T-helper 17 cell (primary cell): ENCODE results near the gene USB1. TPM values are rescaled to one million over a fixed set of nuclear protein-coding genes. Genes with fewer than 3 reads are reported as not detected.
"Not testable (repeated sequence)": the region's sequence is repeated elsewhere in the genome, so short reads cannot be mapped to it uniquely, and the experiment has no call there.

Source experiments
- ATAC-seq: fragments of 150-1000 bp; cut with Tn5 transposase; 2 replicates; pipeline ENCODE4 v1.10.0; 2021; ENCODE audit warnings: mild to moderate bottlenecking, moderate library complexity
- DNase-seq, 3 donors: peaks; one replicate each; pipeline versions ENCODE4 v3.0.0 to v3.0.0-alpha.2; 2020 to 2021
- H3K9me3 ChIP-seq: one replicate; pipeline ENCODE4 v1.7.0; 2013; ENCODE audit warnings: low read length, mild to moderate bottlenecking; ENCODE audit not compliant: control insufficient read depth, poor library complexity, severe bottlenecking
- H3K27ac Mint-ChIP-seq: one replicate; pipeline ENCODE4 v1.8.0; 2022; ENCODE audit warnings: mild to moderate bottlenecking, moderate library complexity, mixed read lengths
- H3K27me3 Mint-ChIP-seq: one replicate; pipeline ENCODE4 v1.8.0; 2022; ENCODE audit warnings: mixed read lengths
- H3K36me3 Mint-ChIP-seq: one replicate; pipeline ENCODE4 v1.8.0; 2022; ENCODE audit warnings: low read depth, mixed read lengths
- H3K4me1 Mint-ChIP-seq: one replicate; pipeline ENCODE4 v1.8.0; 2022; ENCODE audit warnings: mild to moderate bottlenecking, mixed read lengths
- H3K4me3 Mint-ChIP-seq: one replicate; pipeline ENCODE4 v1.8.0; 2022; ENCODE audit warnings: mild to moderate bottlenecking, moderate library complexity, mixed read lengths
- total RNA-seq, 4 donors: library from RNA in 2 of 4; stranded (reverse) in 2 of 4; gene quantifications; one replicate each; pipeline ENCODE4 v1.2.3 and lab custom pipeline; 2022 to 2026

USB1 gene
- total RNA-seq, 2 donors from 2014 or later, result 34.1 to 35.7 TPM

GRCh38 chr16:58001781-58002415, 691 bp downstream of the USB1 start:
- DNase-seq (no peak), ATAC-seq (no peak)
- H3K4me1 Mint-ChIP-seq, result peaks cover 47% of the 10 kb centered on the region
- H3K36me3 Mint-ChIP-seq, result peaks cover 3% of the 10 kb centered on the region
- H3K9me3 ChIP-seq, result no peaks in the 10 kb centered on the region
- peak overlapping the region; percentile 77 for H3K27ac Mint-ChIP-seq
- H3K4me3 Mint-ChIP-seq, result peak overlapping the region; percentile 94
- no peaks in the 10 kb centered on the region for H3K27me3 Mint-ChIP-seq

- no peak overlapping the region for H3K27ac Mint-ChIP-seq
- peaks cover 3% of the 10 kb centered on the region for H3K36me3 Mint-ChIP-seq
- H3K9me3 ChIP-seq, result no peaks in the 10 kb centered on the region
- H3K4me1 Mint-ChIP-seq, result peaks cover 43% of the 10 kb centered on the region
- peak overlapping the region; percentile 31 for H3K4me3 Mint-ChIP-seq
- no peaks in the 10 kb centered on the region for H3K27me3 Mint-ChIP-seq
- DNase-seq, result no peak
- ATAC-seq, result no peak
Observed at GRCh38 chr16:58002416-58002800, 1.2 kb downstream of the USB1 start.

GRCh38 chr16:58002936-58003335, 1.7 kb downstream of the USB1 start:
- DNase-seq (no peak), ATAC-seq (no peak)
- Mint-ChIP-seq H3K27ac (no peak overlapping the region), H3K4me3 (no peak overlapping the region), H3K27me3 (no peaks in the 10 kb centered on the region), H3K36me3 (peaks cover 3% of the 10 kb centered on the region), H3K4me1 (peaks cover 40% of the 10 kb centered on the region)
- H3K9me3 ChIP-seq, result no peaks in the 10 kb centered on the region

DNA sequence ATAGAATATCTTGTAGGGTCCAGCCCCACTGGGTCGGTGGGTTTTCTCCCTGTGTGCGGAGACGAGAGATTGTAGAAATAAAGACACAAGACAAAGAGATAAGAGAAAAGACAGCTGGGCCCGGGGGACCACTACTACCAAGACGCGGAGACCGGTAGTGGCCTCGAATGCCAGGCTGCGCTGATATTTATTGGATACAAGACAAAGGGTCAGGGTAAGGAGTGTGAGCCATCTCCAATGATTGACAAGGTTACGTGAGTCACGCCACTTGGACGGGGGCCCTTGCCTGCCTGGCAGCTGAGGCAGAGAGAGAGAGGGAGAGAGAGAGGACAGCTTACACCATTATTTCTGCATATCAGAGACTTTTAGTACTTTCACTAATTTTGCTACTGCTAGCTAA, 3.5 kb downstream of the USB1 start:
- not testable (repeated sequence) for H3K36me3 Mint-ChIP-seq, H3K27me3 Mint-ChIP-seq, DNase-seq, ATAC-seq, H3K9me3 ChIP-seq, H3K27ac Mint-ChIP-seq, H3K4me3 Mint-ChIP-seq
- peaks cover 25% of the 10 kb centered on the region for H3K4me1 Mint-ChIP-seq

DNA sequence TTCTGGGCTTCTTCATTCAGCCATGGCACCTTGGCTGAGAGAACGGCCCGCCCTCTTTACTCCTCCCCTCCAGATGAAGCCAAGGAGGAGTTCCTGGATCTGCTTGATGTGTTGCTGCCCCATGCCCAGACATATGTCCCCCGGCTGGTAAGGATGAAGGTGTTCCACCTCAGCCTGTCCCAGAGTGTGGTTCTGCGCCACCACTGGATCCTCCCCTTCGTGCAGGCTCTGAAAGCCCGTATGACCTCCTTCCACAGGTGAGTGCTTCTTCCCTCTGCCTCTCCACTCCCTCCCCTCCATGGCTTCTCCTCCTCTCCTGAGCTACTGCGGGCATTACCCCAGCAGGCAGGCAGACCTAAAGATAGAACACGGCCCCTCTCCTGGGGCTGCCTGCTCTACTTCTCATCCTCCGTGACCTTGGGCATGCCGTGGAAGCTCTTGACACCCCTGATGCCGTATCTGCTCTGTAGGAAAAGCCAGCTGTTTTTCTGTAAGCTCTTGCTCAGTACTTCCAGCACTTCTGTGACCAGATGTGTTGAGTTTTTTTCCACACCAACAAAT, 8.7 kb downstream of the USB1 start:
- Mint-ChIP-seq H3K27me3 (no peaks in the 10 kb centered on the region), H3K27ac (peak overlapping the region; percentile 19), H3K4me3 (no peak overlapping the region), H3K4me1 (peaks cover 2% of the 10 kb centered on the region), H3K36me3 (peaks cover 2% of the 10 kb centered on the region)
- no peak for DNase-seq
- H3K9me3 ChIP-seq, result no peaks in the 10 kb centered on the region
- no peak for ATAC-seq

DNA sequence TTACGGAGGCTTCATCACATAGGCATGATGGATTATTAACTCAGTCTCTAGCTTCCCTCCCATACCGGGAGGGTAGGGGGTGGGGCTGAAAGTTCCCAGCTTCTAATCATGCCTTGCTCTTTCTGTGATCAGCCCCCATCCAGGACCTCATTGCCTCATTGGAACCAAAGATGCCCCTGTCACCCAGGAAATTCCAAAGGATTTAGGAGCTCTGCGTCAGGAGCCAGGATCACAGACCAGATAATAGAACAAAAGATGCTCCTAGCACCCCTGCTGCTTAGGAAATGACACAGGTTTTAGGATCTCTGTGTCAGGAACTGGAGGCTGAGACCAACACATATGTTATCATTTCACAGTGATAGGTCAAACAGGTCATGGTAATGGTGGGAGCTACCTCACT, 9.7 kb downstream of the USB1 start:
- H3K27me3 Mint-ChIP-seq, result no peaks in the 10 kb centered on the region
- H3K4me1 Mint-ChIP-seq, result peaks cover 2% of the 10 kb centered on the region
- DNase-seq (no peak), ATAC-seq (no peak)
- H3K27ac Mint-ChIP-seq, result no peak overlapping the region
- peaks cover 2% of the 10 kb centered on the region for H3K36me3 Mint-ChIP-seq
- no peak overlapping the region for H3K4me3 Mint-ChIP-seq
- no peaks in the 10 kb centered on the region for H3K9me3 ChIP-seq

- H3K36me3 Mint-ChIP-seq, result peaks cover 2% of the 10 kb centered on the region
- DNase-seq, result no peak
Observed at GRCh38 chr16:58011652-58012051, 10.4 kb downstream of the USB1 start.

GRCh38 chr16:58012481-58012880, 11.3 kb downstream of the USB1 start:
- no peak overlapping the region for H3K27ac Mint-ChIP-seq
- ATAC-seq (no peak), DNase-seq (no peak)
- H3K4me3 Mint-ChIP-seq, result no peak overlapping the region
- H3K27me3 Mint-ChIP-seq, result no peaks in the 10 kb centered on the region
- H3K9me3 ChIP-seq, result no peaks in the 10 kb centered on the region
- H3K36me3 Mint-ChIP-seq, result peaks cover 2% of the 10 kb centered on the region
- peaks cover 2% of the 10 kb centered on the region for H3K4me1 Mint-ChIP-seq

More at GRCh38 chr16:58011652-58012051, 10.4 kb downstream of the USB1 start:
- H3K27me3 Mint-ChIP-seq, result no peaks in the 10 kb centered on the region
- H3K9me3 ChIP-seq, result no peaks in the 10 kb centered on the region
- no peak overlapping the region for H3K4me3 Mint-ChIP-seq
- ATAC-seq, result no peak
- H3K27ac Mint-ChIP-seq, result no peak overlapping the region
- peaks cover 2% of the 10 kb centered on the region for H3K4me1 Mint-ChIP-seq

DNA sequence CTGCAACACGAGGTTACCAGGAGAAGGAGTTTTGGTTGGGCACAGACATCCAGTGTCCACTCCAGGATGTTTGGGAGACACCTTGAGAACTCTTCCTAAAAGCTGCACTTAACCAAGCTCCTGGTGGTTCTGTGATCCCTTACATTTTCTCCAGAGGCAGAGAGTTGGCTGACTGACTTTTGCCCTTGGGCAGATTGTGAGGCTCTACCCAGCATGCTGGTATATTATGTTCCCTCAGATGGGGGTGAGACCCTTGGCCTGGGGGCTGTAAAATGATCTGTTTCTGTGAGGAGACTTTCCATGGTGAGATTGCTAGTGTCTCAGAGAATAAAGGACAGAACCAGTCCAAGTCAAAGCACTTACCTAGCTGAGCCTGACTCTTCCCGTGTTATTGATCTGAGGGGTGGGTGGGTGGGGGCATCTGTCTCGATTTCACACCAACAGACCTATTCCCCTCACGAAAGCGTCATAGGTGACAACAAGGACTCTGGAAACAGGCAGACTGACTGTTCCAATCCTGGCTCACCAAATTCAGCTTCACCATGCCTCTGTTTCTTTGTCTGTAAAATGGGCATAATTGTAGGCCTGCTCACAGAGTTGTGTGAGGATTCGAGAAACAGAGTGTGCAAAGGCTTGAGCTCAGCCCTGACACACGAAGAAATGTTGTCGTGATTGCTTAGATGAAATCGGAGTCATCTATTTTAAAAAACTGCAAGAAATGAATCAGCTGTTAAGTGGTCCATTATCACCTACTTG, 12.2 kb downstream of the USB1 start:
- H3K36me3 Mint-ChIP-seq, result peaks cover 2% of the 10 kb centered on the region
- H3K27ac Mint-ChIP-seq, result no peak overlapping the region
- ATAC-seq (no peak), DNase-seq (no peak)
- peaks cover 2% of the 10 kb centered on the region for H3K4me1 Mint-ChIP-seq
- no peaks in the 10 kb centered on the region for H3K27me3 Mint-ChIP-seq
- H3K9me3 ChIP-seq, result no peaks in the 10 kb centered on the region
- no peak overlapping the region for H3K4me3 Mint-ChIP-seq

DNA sequence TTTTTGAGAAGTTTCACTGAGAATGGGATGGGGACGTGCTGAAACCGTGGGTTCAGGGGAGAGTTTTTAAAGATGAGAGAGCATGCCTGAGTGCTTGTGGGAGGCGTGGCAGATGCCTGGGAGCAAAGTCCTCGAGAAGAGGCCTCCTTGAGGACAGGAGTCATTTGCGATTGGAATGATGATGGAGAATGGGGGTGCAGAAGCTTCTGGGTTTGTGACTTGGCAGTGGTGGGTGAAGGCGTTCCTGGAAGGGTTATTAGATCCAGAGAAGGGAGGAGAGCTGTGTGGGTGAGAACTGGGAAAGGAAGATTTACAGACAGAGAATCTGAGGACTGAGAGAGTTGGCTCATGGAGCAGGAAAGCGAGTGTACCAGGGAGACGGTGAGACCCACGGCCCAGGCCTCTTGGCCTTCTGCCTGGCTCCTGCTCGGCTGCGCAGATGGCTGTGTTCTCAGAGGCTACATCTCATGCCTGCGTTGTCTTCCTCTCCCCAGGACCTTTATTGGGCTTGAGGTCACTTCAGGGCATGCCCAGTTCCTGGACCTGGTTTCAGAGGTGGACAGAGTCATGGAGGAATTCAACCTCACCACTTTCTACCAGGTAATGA, 15.7 kb downstream of the USB1 start:
- peaks cover 9% of the 10 kb centered on the region for H3K4me1 Mint-ChIP-seq
- H3K27me3 Mint-ChIP-seq, result no peaks in the 10 kb centered on the region
- H3K9me3 ChIP-seq, result no peaks in the 10 kb centered on the region
- H3K4me3 Mint-ChIP-seq, result no peak overlapping the region
- peaks cover 2% of the 10 kb centered on the region for H3K36me3 Mint-ChIP-seq
- DNase-seq (no peak), ATAC-seq (no peak)
- no peak overlapping the region for H3K27ac Mint-ChIP-seq

DNA sequence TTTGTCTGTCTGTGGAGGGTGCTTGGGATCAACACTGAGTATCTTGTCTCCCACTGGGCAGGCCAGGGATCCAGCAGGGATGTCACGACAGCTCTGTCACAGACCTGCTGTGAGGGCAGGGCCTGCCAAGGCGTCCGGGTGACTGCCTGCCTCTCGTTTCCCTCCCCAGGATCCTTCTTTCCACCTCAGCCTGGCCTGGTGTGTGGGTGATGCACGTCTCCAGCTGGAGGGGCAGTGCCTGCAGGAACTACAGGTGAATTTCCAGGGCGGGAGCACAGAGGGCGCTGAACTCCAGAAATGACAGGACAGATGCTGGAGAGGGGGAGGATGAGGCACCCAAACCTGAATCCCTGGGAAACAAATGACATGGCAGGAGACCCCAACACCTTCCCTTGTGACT, 17.6 kb downstream of the USB1 start:
- Mint-ChIP-seq H3K27ac (no peak overlapping the region), H3K4me1 (peaks cover 9% of the 10 kb centered on the region), H3K36me3 (peaks cover 2% of the 10 kb centered on the region), H3K4me3 (no peak overlapping the region), H3K27me3 (no peaks in the 10 kb centered on the region)
- ATAC-seq, result no peak
- no peaks in the 10 kb centered on the region for H3K9me3 ChIP-seq
- no peak for DNase-seq

GRCh38 chr16:58019866-58020538, 18.8 kb downstream of the USB1 start:
- H3K4me3 Mint-ChIP-seq, result peak overlapping the region; percentile 76
- peak overlapping the region; percentile 90 for H3K27ac Mint-ChIP-seq
- no peaks in the 10 kb centered on the region for H3K9me3 ChIP-seq
- peak; percentile 24 for ATAC-seq
- no peaks in the 10 kb centered on the region for H3K27me3 Mint-ChIP-seq
- DNase-seq, result no peak
- H3K4me1 Mint-ChIP-seq, result peaks cover 15% of the 10 kb centered on the region
- H3K36me3 Mint-ChIP-seq, result peaks cover 2% of the 10 kb centered on the region
